Superior temporal gyrus (tissue), 1 donor: ENCODE measurements around the gene JTB.

Source experiments
- DNase-seq: peaks from one replicate; pipeline ENCODE4 v3.0.0-alpha.2; 2016; ENCODE audit errors: extremely low spot score

Gene JTB

DNA sequence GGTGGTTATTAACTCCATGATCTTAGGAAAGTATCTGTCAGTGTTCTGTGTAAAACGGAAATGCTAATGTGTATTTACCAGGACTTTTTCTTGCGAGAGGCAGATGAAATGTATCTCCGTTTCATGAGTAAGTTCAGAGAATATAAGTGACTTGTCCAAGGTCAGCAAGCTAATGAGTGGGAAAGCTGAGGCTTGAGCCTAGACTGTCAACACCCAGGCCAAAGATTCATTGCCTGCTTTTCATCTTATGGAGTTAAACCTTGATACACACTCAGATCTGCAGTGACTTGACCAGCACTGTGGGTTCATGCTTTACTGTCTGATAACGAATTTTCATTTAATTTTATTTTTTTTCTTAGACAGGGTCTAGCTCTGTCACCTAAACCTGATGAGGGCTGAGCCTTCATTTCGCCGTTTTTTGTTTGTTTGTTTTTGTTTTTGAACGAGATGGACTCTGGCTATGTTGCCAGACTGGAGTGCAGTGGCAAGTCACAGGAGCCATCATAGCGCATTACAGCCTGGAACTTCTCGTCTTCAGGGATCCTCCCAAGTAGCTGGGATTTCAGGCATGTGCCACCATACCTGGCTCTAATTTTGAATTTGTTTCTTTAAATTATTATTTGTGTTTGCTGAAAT is 918 bp upstream of the JTB start:
- no peak for DNase-seq

DNA sequence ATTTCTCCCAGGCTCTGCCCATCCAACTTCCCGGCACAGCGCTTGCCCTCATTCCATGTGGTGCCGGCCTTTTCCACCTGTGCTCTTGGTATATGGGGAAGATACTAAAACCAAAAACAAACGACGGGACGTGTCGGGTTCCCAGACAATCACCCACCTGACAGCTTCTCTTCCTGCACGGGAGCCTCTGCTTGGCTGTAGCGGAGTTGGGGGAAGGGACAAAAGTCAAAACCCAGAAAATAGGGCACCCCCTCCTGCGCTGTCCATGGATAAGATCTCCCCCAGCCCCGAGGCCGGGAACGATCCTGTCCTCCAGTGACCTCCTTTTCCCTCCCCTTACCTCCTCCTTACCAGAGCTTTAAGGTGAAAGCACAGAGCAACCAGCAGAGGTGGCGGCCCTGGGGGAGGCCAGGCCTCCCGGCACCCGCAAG is 640 bp downstream of the JTB start:
- no peak for DNase-seq

- no peak for DNase-seq
Observed at GRCh38 chr1:153973525-153973924, 3.9 kb downstream of the JTB start.

GRCh38 chr1:153973071-153973470 is 4.4 kb downstream of the JTB start:
- DNase-seq = no peak

DNA sequence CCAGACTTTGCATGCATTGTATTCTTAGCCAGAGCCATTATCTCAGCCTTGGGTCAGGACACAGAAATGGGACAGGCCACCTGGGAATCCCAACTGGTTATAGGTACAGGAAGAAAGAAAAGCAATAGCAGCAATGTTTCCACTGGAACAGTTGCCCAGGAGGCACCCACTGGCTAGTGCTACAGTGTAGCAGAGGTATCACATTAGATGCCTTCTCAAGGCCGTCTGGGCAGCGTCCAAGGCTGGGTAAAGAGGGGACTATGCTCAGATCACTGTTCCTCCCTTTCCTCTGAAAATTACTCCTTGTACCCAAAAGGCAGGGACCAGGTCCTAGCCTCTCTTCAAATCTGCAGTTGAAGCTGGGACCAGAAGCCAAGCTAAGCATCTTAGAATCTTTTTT is 7.1 kb downstream of the JTB start:
- no peak for DNase-seq

DNA sequence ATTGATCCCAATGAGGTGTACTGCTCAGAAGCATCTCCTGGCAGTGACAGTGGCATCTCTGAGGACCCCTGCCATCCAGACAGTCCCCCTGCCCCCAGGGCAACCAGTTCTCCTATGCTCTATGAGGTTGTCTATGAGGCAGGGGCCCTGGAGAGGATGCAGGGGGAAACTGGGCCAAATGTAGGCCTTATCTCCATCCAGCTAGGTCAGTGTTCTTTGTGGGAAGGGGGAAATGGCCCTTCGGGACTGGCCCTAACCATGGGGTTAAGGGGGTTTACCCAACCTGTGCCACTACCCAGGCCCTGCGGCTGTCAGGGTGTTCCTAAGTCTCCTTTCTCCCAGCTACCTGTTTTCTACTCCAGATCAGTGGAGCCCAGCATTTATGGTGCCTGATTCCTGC is 8.5 kb downstream of the JTB start:
- no peak for DNase-seq

DNA sequence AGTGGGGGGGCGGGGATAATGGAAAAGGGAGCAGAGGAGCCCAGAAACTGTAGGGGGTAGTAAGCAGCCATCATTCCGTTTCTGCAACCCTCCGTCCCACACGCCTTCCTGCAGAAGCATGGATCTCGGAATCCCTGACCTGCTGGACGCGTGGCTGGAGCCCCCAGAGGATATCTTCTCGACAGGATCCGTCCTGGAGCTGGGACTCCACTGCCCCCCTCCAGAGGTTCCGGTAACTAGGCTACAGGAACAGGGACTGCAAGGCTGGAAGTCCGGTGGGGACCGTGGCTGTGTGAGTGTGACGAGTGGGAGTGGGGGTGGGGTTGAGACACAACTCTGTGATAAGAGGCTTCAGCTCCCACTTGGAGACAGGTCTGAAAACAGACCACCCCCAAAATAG is 9.1 kb downstream of the JTB start:
- no peak for DNase-seq

DNA sequence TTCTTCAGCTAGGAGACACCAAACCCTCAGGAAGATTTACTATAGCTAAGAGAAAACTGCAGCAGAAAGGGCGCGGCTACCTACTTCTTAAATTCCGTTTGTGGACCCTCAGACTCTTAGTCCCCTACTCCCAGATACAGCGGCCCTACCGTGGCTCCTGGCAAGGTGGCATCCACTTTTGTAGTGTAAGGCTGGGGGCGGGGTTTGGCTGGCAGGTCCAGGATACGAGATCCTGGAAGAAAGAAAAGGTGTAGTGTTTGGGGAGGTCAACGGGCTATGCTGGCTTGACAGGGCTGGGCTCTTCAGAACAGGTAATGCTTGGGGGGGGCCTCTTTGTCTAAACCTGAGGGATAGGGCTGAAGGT is 9.5 kb downstream of the JTB start:
- DNase-seq = no peak

DNA sequence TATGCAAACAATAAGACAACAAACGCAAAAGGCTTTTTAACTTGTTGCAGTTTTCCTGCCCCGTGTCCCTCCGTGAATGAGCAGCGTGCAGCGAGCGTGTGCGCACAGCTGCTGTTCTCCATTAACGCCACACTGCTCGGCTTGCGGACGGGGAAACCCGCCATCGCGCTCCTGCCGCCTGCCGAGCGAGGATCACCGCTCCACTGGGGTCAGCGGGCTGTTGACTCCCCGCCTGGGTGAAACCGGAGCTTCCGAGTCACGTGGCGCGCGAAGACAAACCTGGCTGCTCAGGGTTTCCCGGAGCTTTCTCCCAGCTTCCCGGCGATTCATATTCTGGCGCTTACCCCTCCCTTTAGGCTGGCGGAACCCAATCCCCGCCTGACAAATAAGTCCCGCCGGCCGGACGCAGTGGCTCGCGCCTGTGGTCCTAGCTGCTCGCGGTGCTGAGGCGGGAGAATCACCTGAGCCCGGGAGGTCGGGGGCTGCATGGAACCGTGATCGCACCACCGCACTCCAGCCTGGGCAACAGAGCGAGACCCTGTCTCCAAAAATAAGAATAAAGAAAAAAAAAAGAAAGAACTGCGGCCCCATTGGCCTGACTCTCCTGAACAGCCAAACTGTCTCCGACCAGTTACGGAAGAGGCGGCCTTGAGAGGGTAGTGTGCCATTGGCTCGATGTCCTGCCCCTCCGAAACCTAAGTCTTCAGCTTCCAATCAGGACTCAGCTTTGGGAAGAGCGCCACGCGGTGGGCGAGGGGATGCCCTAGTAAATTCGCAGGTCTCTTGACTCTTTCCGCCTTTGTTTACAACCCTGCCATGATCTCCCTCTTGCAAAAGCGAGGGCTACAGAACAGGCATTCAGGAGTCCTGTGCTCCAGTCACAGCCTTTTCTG is 10.1 kb downstream of the JTB start, which contains the start of gene CREB3L4:
Gene CREB3L4, plus strand, starts transcription at position 796 of the 893 bp plus-strand sequence. CDS start 624 bp downstream, outside the sequence.
- DNase-seq = peak; percentile 99

- DNase-seq = no peak
Observed at GRCh38 chr1:153963850-153964331, 13.6 kb downstream of the JTB start.

DNA sequence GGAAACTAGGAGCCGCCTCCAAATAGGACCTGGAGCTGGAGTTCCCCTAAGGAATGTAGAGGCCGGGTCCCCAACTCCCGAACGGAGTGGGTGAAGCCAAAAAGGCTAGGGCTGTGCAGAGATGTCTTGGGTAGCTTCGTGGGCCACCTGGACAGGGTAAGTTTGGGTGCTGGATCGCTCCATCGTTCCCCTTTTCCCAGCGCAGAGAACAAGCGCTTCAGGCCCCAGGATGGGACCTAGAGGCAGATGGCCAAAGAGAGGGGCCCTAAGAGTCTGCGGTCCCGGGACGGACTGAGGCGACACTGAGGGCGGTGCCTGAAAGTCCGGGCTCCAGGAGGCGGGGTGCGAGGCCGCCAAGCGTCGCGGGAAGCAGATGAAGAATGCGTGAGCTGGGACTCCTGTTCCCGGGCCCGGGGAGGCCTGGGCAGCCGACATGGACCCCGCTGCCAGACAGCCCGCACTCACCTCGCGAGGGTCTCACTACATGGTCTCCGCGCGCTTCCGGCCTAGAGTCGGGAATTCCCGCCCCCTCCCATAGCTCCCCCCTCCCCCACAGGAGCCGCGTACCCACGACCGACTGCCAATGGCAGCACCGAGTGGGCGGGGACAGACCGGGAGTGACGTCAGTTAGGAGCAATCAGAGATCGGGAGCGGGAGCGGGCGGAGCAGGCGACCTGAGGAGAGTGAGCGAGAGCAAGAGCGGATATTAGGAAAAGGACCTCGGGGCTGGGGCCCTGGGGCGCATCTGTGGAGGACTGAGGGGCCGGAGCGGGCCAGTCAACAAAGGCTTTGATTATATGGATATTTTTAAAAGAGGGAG is 14.2 kb downstream of the JTB start, which contains the start of gene SLC39A1:
Gene SLC39A1, minus strand, starts transcription at position 508 of the 820 bp plus-strand sequence. CDS start 822 bp downstream, outside the sequence.
- DNase-seq = peak; percentile 99

- no peak for DNase-seq
Observed at GRCh38 chr1:153962088-153963029, 15.1 kb downstream of the JTB start.

DNA sequence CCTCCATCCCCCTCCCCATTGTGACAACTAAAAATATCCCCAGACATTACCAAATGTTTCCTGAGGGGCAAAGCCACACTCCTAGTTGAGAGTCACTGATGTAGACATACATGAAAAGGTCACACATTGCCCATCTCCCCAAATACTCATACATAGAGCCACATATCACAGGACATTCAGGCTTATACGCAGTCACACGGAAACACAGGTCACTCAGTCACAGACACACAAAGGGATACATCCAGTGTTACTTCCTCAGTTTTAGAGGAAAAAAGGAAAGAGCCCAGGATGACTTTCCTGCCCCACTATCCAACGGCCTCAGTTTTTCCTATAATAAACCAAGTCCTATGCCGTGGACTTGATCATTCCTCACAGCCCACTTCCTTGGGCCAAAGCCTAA is 16.1 kb downstream of the JTB start:
- DNase-seq = no peak

GRCh38 chr1:153960206-153960605 is 17.3 kb downstream of the JTB start:
- no peak for DNase-seq

DNA sequence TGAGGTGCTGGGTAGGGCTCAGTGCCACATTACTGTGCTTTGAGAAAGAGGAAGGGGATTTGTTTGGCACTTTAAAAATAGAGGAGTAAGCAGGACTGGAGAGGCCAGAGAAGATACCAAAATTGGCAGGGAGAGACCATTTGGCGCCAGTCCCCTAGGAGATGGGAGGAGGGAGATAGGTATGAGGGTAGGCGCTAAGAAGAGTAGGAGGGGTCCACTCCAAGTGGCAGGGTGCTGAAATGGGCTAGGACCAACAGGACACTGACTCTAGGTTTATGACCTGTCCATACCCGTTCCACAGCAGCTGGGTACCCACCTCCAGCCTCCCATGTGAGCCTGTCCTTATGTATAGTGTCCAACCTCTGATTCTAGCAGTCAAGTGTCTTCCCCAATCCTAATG is 18.0 kb downstream of the JTB start:
- DNase-seq = no peak

DNA sequence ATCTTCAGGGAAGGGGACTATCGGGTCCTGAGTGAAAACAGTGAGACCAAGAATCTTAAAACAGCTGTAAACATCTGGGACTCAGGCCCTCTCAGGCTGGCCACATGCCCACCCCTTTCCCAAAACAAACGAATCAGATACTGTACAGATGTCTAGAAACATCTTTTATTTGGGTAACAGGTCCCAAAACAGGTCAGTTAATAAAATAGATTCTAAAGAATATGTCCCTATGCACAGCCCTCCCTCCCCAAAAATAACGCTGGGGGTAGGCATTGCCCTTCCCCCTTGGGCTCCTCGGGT is 18.6 kb downstream of the JTB start:
- no peak for DNase-seq

DNA sequence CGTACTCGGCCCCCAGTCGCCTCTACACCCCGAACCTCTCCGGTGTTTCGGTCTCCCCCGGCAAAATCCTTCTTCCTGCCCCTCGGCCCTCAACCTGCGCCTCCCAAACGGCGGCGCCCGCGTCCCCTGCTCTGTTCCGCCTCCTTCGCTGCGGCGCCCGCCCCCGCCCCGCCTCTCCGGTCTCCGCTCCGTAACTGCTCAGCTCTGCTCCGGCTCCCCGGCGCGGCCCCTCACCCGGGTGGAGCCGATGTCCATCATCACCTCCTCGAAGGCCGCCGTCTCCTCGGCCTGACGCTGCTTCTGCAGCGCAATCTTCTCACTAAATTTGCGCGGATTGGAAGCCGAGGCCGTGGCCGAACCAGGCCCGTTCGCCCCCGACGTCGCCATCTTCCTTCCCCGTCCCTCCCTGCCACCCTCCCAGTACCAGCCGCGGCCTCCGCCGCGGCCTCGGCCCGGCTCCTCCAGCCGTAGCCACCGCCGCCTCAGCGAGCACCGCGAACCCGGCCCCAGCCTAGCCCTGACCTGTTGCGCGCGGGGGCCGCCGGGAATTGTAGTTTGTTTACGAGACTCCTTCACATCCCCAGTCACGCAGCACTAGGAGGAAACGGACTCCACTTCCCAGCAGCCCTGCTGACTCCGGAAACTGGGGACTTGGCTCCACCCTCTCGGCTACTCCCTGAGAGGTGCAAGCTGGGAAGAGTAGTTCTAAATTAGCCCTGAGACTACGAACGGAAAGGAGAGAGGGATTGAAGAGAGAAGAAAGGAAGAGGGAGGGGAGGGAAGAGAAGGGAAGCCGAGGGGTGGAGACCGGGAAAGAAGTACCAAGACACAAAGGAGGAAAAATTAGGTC is 19.1 kb downstream of the JTB start, which contains the start of gene CRTC2:
Gene CRTC2, minus strand, starts transcription at position 502 of the 850 bp plus-strand sequence. Its CDS starts 115 bp downstream, at position 387.
- DNase-seq = peak; percentile 99

- DNase-seq = no peak
Observed at GRCh38 chr1:153957744-153958110, 19.7 kb downstream of the JTB start.

DNA sequence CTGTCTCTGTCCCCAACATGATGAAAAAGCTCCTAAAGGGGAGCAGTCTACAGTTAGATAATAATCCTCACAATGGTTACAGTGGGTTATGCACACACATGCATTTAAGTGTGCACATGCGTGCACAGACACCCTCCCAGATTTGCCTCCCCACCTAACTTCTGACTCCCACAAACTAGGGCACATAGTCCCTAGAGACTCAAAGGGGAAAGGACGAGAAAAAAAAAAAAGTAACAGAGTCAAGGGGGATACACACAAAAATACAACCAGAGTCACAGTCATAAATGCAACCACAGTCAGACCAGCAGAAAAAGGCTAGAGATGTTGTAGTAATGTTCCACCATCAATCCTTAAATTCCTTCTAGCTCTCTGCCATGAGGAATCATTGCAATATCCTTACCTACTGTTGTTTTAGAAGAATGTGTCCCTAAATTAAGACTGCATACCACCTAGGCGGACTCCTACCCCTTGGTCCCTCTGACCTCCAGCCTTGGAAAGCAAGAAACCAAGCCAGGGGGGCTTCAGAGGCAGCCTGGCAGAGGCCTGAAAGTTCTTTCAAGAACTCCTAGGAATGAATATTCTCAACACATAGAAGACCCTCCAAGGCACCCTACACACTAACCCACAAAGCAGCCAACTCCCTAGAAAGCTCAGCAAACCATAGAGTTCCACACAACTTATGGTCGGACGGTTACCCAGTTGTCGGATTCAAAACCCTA is 20.3 kb downstream of the JTB start:
- no peak for DNase-seq
